SU-DHL-6 (cell line): ENCODE data around the gene GPR15.
A peak's percentile ranks its signal among the peaks of the same experiment; 100 is the strongest.
"Not testable (repeated sequence)": the region's sequence is repeated elsewhere in the genome, so short reads cannot be mapped to it uniquely, and the experiment has no call there.

Source experiments
- H2AFZ ChIP-seq: fragments of 200-600 bp; sonication (generic); 2 replicates; pipeline ENCODE4 v1.6.1; 2014; ENCODE audit warnings: low read depth, mild to moderate bottlenecking, moderate library complexity, mixed read lengths, antibody characterized with exemption, low read length; ENCODE audit not compliant: severe bottlenecking
- H3F3A ChIP-seq: fragments of 200-600 bp; shearing (Covaris generic); 2 replicates; pipeline ENCODE4 v1.6.0; 2016; ENCODE audit warnings: antibody characterized with exemption, mild to moderate bottlenecking; ENCODE audit not compliant: insufficient read depth
- H3K27ac ChIP-seq: fragments of 200-600 bp; sonication (generic); 2 replicates; pipeline ENCODE4 v1.5.1; 2016; ENCODE audit warnings: low read depth, mild to moderate bottlenecking, low read length, moderate library complexity, mixed read lengths
- H3K27me3 ChIP-seq: fragments of 200-600 bp; sonication (generic), shearing (Covaris generic); 2 replicates; pipeline ENCODE4 v1.6.0; 2014; ENCODE audit warnings: mild to moderate bottlenecking, low read length
- H3K36me3 ChIP-seq: fragments of 200-600 bp; sonication (generic); 2 replicates; pipeline ENCODE4 v1.6.1; 2014; ENCODE audit warnings: mild to moderate bottlenecking, low read length, mixed read lengths
- H3K4me2 ChIP-seq: fragments of 300-600, 200-600 bp; shearing (Covaris generic), sonication (generic); 2 replicates; pipeline ENCODE4 v1.6.0; 2014; ENCODE audit warnings: low read length, low read depth, mild to moderate bottlenecking; ENCODE audit not compliant: poor library complexity, severe bottlenecking
- H3K4me3 ChIP-seq: fragments of 200-600 bp; sonication (generic); 2 replicates; pipeline ENCODE4 v1.5.1; 2014; ENCODE audit warnings: antibody characterized with exemption, low read length, mild to moderate bottlenecking, mixed read lengths; ENCODE audit not compliant: insufficient read depth, poor library complexity, severe bottlenecking
- H3K79me2 ChIP-seq: fragments of 200-600 bp; sonication (generic); 2 replicates; pipeline ENCODE4 v1.6.1; 2014; ENCODE audit warnings: mild to moderate bottlenecking, low read length, moderate library complexity; ENCODE audit not compliant: insufficient read depth
- H3K9ac ChIP-seq: fragments of 200-600 bp; sonication (generic); 2 replicates; pipeline ENCODE4 v1.7.0; 2014; ENCODE audit warnings: mild to moderate bottlenecking, low read length
- H3K9me2 ChIP-seq: fragments of 200-600 bp; sonication (generic); replicated peaks from 2 replicates; pipeline ENCODE4 v1.6.1; 2014; ENCODE audit warnings: low read length; ENCODE audit not compliant: insufficient read depth
- H3K9me3 ChIP-seq: fragments of 200-600 bp; sonication (generic); 2 replicates; pipeline ENCODE4 v1.6.1; 2014; ENCODE audit warnings: low read length, mixed read lengths; ENCODE audit not compliant: insufficient read depth
- H4K20me1 ChIP-seq: fragments of 200-600 bp; sonication (generic); 2 replicates; pipeline ENCODE4 v1.6.1; 2014; ENCODE audit warnings: low read depth, mild to moderate bottlenecking, antibody characterized with exemption, low read length, moderate library complexity, mixed read lengths
- CTCF ChIP-seq: fragments of 200-600 bp; sonication (generic); IDR thresholded peaks from one replicate; pipeline ENCODE4 v1.5.1; 2017; ENCODE audit warnings: antibody characterized with exemption, mild to moderate bottlenecking, low read length, moderate library complexity; ENCODE audit not compliant: insufficient read depth, poor library complexity, severe bottlenecking
- EZH2phosphoT487 ChIP-seq: fragments of 200-600 bp; sonication (generic), shearing (Covaris generic); conservative IDR thresholded peaks from 2 replicates; pipeline ENCODE4 v1.6.1; 2018; ENCODE audit warnings: mild to moderate bottlenecking, antibody characterized with exemption, low read length, moderate library complexity, mixed read lengths

The GPR15 gene

GRCh38 chr3:98557324-98558010, 25.7 kb downstream of the GPR15 start:
- TF ChIP-seq CTCF: no peak
- no peak for TF ChIP-seq EZH2phosphoT487
- H2AFZ ChIP-seq: no peak overlapping the region

GRCh38 chr3:98558100-98558827, 26.5 kb downstream of the GPR15 start:
- no peak overlapping the region for H3K4me3 ChIP-seq
- no peak overlapping the region for H2AFZ ChIP-seq
- peak overlapping the region; percentile 34 for H3K9ac ChIP-seq
- peaks cover 40% of the 10 kb centered on the region for H3F3A ChIP-seq
- H3K9me3 ChIP-seq: no peaks in the 10 kb centered on the region
- H3K36me3 ChIP-seq: no peaks in the 10 kb centered on the region
- H3K27me3 ChIP-seq: no peaks in the 10 kb centered on the region
- no peaks in the 10 kb centered on the region for H4K20me1 ChIP-seq
- peak overlapping the region; percentile 85 for H3K27ac ChIP-seq
- H3K4me2 ChIP-seq: peak overlapping the region; percentile 74
- H3K9me2 ChIP-seq: no peaks in the 10 kb centered on the region
- no peak for TF ChIP-seq CTCF
- no peak for TF ChIP-seq EZH2phosphoT487
- H3K79me2 ChIP-seq: no peaks in the 10 kb centered on the region

More at GRCh38 chr3:98557324-98558010, 25.7 kb downstream of the GPR15 start:
- H3K9me2 ChIP-seq: no peaks in the 10 kb centered on the region
- peaks cover 32% of the 10 kb centered on the region for H3F3A ChIP-seq
- peak overlapping the region; percentile 85 for H3K27ac ChIP-seq
- H3K4me2 ChIP-seq: peak overlapping the region; percentile 74
- no peaks in the 10 kb centered on the region for H3K9me3 ChIP-seq
- H3K4me3 ChIP-seq: no peak overlapping the region
- H3K27me3 ChIP-seq: no peaks in the 10 kb centered on the region
- no peaks in the 10 kb centered on the region for H3K36me3 ChIP-seq
- H4K20me1 ChIP-seq: no peaks in the 10 kb centered on the region
- H3K79me2 ChIP-seq: no peaks in the 10 kb centered on the region
- H3K9ac ChIP-seq: peak overlapping the region; percentile 34

- H3K4me3 ChIP-seq, H3K9ac ChIP-seq, H3K9me2 ChIP-seq, H3K36me3 ChIP-seq, H2AFZ ChIP-seq, H3K27ac ChIP-seq, H3K9me3 ChIP-seq, H3K79me2 ChIP-seq, H3K4me2 ChIP-seq, H4K20me1 ChIP-seq, H3K27me3 ChIP-seq: not testable (repeated sequence)
- H3F3A ChIP-seq: peaks cover 55% of the 10 kb centered on the region
Measured at GRCh38 chr3:98559769-98560168, 28.0 kb downstream of the GPR15 start.

GRCh38 chr3:98560911-98561310, 29.1 kb downstream of the GPR15 start:
- H3K9ac ChIP-seq: peak overlapping the region; percentile 12; the same call in 1 of the 2 replicates
- no peak overlapping the region for H3K4me3 ChIP-seq
- H3K27ac ChIP-seq: peak overlapping the region; percentile 92
- peak overlapping the region; percentile 38 for H3K4me2 ChIP-seq
- no peak overlapping the region for H2AFZ ChIP-seq
- H3K9me2 ChIP-seq: no peaks in the 10 kb centered on the region
- H3K79me2 ChIP-seq: no peaks in the 10 kb centered on the region
- no peak for TF ChIP-seq EZH2phosphoT487
- TF ChIP-seq CTCF: no peak
- H3F3A ChIP-seq: peaks cover 65% of the 10 kb centered on the region
- no peaks in the 10 kb centered on the region for H3K27me3 ChIP-seq
- H4K20me1 ChIP-seq: no peaks in the 10 kb centered on the region
- no peaks in the 10 kb centered on the region for H3K9me3 ChIP-seq
- H3K36me3 ChIP-seq: no peaks in the 10 kb centered on the region
